ENCODE data around the gene CCDC121.

CCDC121 gene

GRCh38 chr2:27582129-27582694, 46.6 kb downstream of the CCDC121 start:
- DNase-seq (ENCODE audit: low read depth), result no peak

- no peak for DNase-seq (ENCODE audit: low read depth)
These were observed 47.2 kb downstream of the CCDC121 start for GRCh38 chr2:27581417-27582128.

Measured in stimulated activated CD8-positive, alpha-beta memory T cell treated with anti-CD3 and anti-CD28 coated beads, Interleukin-7, amount 100 ng/mL, for 24 hours (primary cell).